ENCODE results near the gene XYLT1. TPM values are rescaled to one million over a fixed set of nuclear protein-coding genes. Genes with fewer than 3 reads are reported as not detected.

XYLT1 gene
- total RNA-seq, 1 experiment from 2014 or later: 7.5 TPM

GRCh38 chr16:17281052-17281451 is 189.7 kb downstream of the XYLT1 start:
- no peaks in the 10 kb centered on the region for H3K27me3 Mint-ChIP-seq (ENCODE audit: unreplicated experiment)
- H3K27ac Mint-ChIP-seq (ENCODE audit: unreplicated experiment): no peak overlapping the region
- no peak for DNase-seq
- H3K4me1 Mint-ChIP-seq (ENCODE audit: low read depth, unreplicated experiment): peaks cover 22% of the 10 kb centered on the region
- intact Hi-C loops (cut with micrococcal nuclease; ENCODE audit: unreplicated experiment): no loop called here
- no TSS peak for BruUV-seq (replicated peaks)
- H3K36me3 Mint-ChIP-seq (ENCODE audit: insufficient read depth, unreplicated experiment): no peaks in the 10 kb centered on the region
- no peak overlapping the region for H3K4me3 Mint-ChIP-seq (ENCODE audit: low read depth, unreplicated experiment)
- CTCF ChIA-PET: no interaction called here
- TF ChIP-seq CTCF (IDR thresholded peaks at IDR 0.05; ENCODE audit: unreplicated experiment): no peak
- no peaks in the 10 kb centered on the region for H3K9me3 Mint-ChIP-seq (ENCODE audit: low read depth, unreplicated experiment)

- no TSS peak for BruUV-seq (replicated peaks)
- Mint-ChIP-seq H3K4me1 (ENCODE audit: low read depth, unreplicated experiment) (peaks cover 42% of the 10 kb centered on the region), H3K27ac (ENCODE audit: unreplicated experiment) (no peak overlapping the region), H3K36me3 (ENCODE audit: insufficient read depth, unreplicated experiment) (peaks cover 18% of the 10 kb centered on the region), H3K9me3 (ENCODE audit: low read depth, unreplicated experiment) (no peaks in the 10 kb centered on the region), H3K4me3 (ENCODE audit: low read depth, unreplicated experiment) (no peak overlapping the region), H3K27me3 (ENCODE audit: unreplicated experiment) (no peaks in the 10 kb centered on the region)
- no peak for DNase-seq
- TF ChIP-seq CTCF (IDR thresholded peaks at IDR 0.05; ENCODE audit: unreplicated experiment): no peak
- CTCF ChIA-PET: interaction anchor here (0.6 to 2.9 kb wide), 4 partner anchors 11 to 189 kb away, joined by 3 to 8 read pairs (median 3); no protein-coding TSS in a partner anchor
- intact Hi-C loops (cut with micrococcal nuclease; ENCODE audit: unreplicated experiment): loop anchor here (1.0 to 5.0 kb wide), 3 partner anchors 86 to 298 kb away; no protein-coding TSS in a partner anchor
Measured at GRCh38 chr16:17278988-17279387, 191.8 kb downstream of the XYLT1 start.

GRCh38 chr16:17277981-17278381 is 192.8 kb downstream of the XYLT1 start:
- CTCF ChIA-PET: interaction anchor here (1.1 to 2.9 kb wide), 2 partner anchors 12 to 190 kb away, joined by 3 to 8 read pairs; no protein-coding TSS in a partner anchor
- peak; percentile 54 for DNase-seq
- intact Hi-C loops (cut with micrococcal nuclease; ENCODE audit: unreplicated experiment): loop anchor here (1.0 to 5.0 kb wide), 3 partner anchors 87 to 299 kb away; no protein-coding TSS in a partner anchor
- Mint-ChIP-seq H3K27me3 (ENCODE audit: unreplicated experiment) (no peaks in the 10 kb centered on the region), H3K4me3 (ENCODE audit: low read depth, unreplicated experiment) (no peak overlapping the region), H3K36me3 (ENCODE audit: insufficient read depth, unreplicated experiment) (peaks cover 24% of the 10 kb centered on the region), H3K4me1 (ENCODE audit: low read depth, unreplicated experiment) (peaks cover 50% of the 10 kb centered on the region), H3K9me3 (ENCODE audit: low read depth, unreplicated experiment) (no peaks in the 10 kb centered on the region), H3K27ac (ENCODE audit: unreplicated experiment) (no peak overlapping the region)
- no TSS peak for BruUV-seq (replicated peaks)
- TF ChIP-seq CTCF (IDR thresholded peaks at IDR 0.05; ENCODE audit: unreplicated experiment): peak; percentile 57

- DNase-seq: no peak
- Mint-ChIP-seq H3K27me3 (ENCODE audit: unreplicated experiment) (no peaks in the 10 kb centered on the region), H3K36me3 (ENCODE audit: insufficient read depth, unreplicated experiment) (peaks cover 32% of the 10 kb centered on the region), H3K27ac (ENCODE audit: unreplicated experiment) (peak overlapping the region; percentile 80), H3K4me3 (ENCODE audit: low read depth, unreplicated experiment) (no peak overlapping the region), H3K9me3 (ENCODE audit: low read depth, unreplicated experiment) (no peaks in the 10 kb centered on the region), H3K4me1 (ENCODE audit: low read depth, unreplicated experiment) (peaks cover 63% of the 10 kb centered on the region)
- intact Hi-C loops (cut with micrococcal nuclease; ENCODE audit: unreplicated experiment): loop anchor here (5.0 kb wide), 1 partner anchor 301 kb away; no protein-coding TSS in a partner anchor
- TF ChIP-seq CTCF (IDR thresholded peaks at IDR 0.05; ENCODE audit: unreplicated experiment): no peak
- no TSS peak for BruUV-seq (replicated peaks)
- CTCF ChIA-PET: interaction anchor here (1.1 kb wide), 1 partner anchor 88 kb away, joined by 4 read pairs; no protein-coding TSS in a partner anchor
Measured at GRCh38 chr16:17276610-17277009, 194.2 kb downstream of the XYLT1 start.
